ENCODE results near the gene SHOC2.

GRCh38 chr10:110965216-110965615 lies 45.8 kb downstream of the SHOC2 start:
- TF ChIP-seq CTCF (conservative IDR thresholded peaks at IDR 0.05; ENCODE audit: low read depth, low read length) (no peak), EZH2phosphoT487 (IDR thresholded peaks at IDR 0.05; ENCODE audit: borderline replicate concordance, low read length) (no peak)

All from PC-3 (cell line).